SHP77 treated with DMSO at 0.1 percent for 48 hours (cell line): ENCODE measurements around the gene RANBP3L.
"Not testable (repeated sequence)": the region's sequence is repeated elsewhere in the genome, so short reads cannot be mapped to it uniquely, and the experiment has no call there.

Source experiments
- DNase-seq: peaks from one replicate; lab custom pipeline; 2025; lab: John Stamatoyannopoulos, UW

The RANBP3L gene

DNA sequence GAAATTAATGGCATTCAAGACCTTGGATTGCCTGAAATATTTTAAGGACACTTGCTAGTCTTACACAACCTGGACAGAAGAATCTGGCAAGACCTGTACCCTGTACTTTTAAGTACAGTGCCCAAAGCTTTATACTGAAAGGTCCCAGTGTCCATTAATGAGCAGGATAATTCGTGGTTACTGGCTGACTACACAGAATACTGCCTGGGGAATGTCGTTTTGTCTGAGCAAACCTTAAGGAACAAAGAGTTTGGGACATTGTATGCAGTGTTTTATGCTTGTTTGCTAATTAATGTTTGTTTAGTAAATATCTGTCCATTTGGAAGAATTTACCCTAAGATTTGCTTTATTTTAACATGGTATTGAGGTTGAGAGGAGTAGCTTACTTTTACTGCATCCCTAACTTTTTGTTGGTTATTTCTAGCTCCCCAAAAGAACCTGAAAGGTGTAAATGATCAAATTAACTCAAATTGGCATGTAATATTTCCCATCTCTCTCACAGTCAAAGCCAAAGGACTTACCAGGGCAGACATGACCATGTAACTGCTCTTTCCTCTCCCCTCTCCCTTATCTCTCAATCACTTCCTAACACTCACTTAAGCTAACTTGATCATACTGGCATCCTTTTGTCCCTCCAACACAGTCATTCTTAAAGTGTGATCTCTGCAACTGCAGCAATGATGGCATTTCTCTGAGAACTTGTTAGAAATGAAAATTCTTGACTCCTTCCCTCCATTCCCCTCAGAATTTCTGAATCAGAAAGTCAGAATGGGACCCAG lies 15.7 kb downstream of the RANBP3L start:
- DNase-seq: no peak

DNA sequence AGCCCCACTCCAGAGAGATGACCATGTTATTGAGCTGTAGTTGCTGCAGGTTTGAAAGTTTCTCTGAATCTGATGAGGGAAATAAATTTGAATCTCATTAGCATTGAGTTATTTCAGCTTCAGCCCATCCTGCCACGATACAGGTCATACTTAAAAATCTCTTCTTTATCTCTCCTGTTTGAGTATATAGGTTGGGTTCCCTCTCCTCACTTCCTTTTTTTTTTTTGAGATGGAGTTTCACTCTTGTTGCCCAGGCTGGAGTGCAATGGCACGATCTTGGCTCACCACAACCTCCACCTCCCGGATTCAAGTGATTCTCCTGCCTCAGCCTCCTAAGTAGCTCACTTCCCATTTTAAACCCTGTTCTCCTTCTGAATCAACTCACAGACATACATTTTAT lies 17.9 kb downstream of the RANBP3L start:
- not testable (repeated sequence) for DNase-seq

DNA sequence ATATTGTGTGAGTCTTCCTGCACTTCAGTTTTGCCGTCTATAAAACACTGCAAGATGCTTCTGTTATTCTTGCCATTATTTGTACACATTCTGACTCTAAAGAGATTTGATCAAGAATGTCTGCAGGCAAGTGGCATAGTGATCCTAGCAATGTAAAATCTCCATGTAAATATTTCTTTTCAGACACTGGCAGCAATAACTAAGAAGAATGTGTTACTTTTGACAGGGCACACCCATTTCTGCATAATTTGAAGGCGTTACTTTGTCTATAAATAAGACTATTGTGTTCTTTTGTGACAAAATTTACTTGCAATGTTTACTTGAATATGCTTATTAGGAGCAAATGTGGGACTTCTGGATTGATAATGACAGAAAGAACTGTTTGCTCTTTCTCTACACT lies 20.1 kb downstream of the RANBP3L start:
- DNase-seq: no peak

DNA sequence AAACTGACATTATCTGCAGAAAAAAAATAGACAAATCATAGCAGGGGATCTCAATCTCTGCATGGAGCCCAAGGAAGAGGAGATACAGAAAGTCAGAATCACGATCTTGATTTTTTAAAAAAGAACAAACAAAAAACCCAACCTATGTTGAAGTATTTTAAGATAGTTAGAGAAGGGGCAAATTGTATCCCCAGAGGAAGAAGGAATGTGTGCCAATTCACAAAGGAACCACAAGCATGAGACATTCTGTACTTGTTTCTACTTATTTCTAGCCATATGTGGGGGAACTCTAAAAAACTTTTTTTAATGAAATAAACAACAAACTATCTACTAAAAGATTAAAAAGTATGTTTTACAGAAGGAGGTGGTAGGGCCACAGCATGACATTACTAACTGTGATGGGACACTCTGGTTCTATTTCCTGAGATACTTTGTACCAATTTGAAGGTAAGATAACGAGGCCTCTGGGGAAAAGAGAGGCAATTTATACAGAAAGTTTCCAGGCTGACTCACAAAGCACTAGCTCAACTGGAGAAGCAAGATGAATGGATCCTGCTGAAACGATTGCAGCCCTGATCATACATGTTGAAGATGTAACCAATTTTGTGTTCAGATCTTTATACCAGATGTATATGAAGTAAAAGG lies 22.5 kb downstream of the RANBP3L start:
- DNase-seq: no peak

DNA sequence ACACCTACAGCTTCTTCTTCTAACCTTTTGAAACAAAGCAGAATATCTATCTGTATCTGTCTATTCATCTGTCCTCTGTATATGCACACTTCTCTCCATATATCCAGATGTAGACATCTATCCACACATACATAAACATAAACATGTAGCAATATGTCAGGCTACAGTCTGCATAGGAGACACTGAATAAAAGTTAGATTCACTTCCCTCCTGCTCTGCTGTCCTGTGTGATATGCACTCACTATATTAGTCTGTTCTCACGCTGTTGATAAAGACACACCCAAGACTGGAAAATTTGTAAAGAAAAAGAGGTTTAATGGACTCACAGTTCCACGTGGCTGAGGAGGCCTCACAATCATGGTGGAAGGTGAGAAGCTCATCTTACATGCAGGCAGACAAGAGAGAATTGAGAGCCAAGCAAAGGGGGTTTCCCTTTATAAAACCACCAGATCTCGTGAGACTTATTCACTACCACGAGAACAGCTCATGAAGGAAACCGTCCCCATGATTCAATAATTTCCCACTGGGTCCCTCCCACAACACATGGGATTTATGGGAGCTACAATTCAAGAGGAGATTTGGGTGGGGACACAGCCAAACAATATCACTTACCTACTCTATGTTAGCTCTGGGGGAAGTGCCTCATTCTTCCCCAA lies 24.1 kb downstream of the RANBP3L start:
- DNase-seq: no peak

DNA sequence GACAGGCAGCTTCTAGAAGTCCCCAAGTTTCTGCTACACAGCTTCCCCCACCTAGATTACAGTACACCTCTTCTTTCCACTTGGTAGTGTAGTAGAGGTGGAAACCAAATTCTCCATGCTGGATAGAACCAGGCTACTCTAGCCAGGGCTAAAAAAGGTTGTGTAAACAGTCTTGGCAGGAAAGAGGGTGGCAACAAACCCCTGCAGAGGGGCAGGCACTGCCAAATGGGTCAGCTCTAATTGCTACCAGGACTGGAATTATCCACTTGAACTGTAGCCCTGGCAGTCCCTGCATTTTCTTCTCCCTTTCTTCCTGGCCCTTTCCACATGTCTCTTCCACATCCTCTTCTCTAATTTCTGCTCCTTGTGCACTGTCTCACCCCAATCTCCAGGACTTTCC lies 24.8 kb downstream of the RANBP3L start:
- no peak for DNase-seq

DNA sequence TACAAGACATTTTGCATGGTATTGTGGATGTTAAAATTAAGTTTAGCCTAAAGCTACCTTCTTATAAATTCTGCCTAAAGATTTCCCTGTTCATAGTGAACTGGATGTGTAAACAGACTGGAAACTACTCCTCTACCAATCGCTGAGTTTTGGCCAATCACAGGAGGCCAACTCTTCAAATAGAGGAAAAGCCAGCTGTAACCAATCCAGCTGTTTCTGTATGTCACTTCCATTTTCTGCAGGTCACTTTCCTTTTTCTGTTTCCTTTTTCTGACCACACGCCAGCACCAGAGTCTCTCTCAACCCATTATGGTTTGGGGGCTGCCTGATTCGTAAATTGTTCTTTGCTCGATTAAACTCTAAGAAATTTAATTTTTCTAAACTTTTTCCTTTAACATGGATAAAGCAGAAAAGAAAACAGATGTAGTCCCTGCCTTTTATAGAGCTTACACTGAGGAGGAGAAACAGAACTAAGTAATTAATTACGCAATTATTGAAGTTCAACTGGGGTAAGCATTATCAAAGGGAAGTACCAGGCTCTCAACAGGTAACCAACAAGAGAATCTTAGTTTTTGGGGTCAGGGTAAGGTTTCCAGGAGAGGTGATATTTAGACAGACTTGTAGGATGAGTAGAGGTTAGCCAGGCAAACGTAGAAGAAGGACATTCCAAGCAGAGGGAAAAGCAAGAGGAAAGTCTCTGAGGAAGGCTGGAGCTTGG lies 27.7 kb downstream of the RANBP3L start:
- no peak for DNase-seq

DNA sequence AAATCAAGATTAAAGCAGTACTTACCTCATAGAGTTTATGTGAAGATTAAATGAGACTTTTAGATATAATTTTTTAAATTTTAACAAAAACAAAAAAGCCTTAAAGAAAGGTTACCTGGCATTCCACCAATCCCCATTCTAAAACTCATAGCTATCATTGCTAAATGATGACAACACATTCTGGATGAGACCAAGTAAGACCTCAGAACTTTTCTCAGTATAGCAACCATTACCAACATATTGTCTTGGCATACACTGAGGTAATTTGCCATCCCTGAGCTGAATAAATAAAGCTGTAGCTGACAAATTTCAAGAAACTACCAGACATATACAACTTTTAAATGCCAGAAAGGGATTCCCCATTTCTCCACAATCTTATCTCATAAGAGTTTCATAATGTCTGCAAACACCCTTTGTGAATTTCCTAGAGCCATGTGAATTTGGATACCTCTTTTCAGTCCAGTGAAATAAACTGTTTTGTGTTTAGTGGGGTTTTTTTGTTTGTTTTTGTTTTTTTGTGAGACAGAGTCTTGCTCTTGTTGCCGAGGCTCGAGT lies 29.5 kb downstream of the RANBP3L start:
- DNase-seq: no peak

DNA sequence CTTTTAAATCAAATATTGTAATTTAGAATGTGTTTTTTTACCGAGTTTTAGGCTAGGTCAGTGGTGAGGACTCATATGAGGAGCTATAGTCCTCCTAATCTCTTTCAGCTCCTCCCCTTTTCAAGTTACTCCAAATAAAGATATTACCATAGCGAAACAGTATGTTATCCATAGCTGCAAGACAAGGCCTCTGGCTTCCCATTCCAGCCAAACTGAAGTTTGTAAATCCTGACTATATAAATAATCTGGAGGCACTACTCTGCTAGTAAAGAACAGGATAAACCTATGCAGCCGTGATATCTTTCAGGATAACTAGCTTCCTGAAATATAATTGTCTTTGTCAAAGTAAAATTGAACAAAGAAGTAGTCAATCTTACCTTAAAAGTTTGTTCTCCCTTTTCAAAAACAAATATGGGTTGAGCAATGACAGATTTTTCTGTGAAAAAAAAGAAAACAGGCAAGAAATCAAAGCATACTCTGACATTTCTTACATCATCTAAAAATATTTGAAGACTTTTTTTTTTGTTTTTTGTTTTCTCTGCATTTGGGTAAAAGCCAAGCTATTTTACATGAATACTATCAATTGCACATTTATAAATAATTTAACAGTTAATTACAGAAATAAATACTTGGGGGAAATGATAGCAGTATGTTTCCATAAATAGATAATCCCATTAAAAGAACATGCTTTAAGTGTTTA lies 30.7 kb downstream of the RANBP3L start:
- no peak for DNase-seq

DNA sequence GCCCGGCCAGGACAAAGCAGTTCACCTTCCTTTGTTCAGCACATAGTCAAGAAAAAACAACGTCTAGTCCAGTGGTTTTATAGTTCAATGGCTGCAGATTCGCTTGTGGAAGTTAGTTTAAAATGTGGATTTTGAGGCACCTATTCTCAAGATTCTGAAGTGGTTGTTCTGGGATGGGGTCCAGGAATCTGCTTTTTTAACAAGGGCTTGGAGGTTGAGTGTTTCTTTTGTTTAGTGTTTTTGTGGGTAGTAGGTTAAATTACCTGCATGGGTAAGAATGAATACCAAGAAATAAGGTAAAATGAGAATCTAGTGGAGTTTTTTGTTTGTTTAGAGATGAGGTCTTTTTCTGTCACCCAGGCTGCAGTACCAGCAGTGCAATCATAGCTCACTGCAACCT lies 31.5 kb downstream of the RANBP3L start:
- DNase-seq: no peak

DNA sequence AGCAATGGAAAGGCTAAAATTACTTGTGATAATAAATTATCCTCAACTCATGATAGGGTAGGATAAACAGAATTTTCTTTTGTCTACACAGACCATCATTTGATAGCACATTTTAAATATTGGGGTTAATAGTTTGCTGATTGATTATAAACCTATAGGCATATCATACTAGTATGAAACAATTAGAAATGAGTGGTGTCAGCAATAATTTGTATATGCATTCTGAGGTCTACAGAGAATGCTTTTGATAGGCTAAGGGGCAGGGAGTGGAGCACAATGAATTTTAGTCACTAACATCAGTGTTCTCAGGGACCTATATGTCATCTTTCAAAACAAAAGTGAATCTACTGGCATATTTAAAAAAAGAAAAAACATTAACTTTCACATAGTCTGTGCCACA lies 32.2 kb downstream of the RANBP3L start:
- DNase-seq: no peak

DNA sequence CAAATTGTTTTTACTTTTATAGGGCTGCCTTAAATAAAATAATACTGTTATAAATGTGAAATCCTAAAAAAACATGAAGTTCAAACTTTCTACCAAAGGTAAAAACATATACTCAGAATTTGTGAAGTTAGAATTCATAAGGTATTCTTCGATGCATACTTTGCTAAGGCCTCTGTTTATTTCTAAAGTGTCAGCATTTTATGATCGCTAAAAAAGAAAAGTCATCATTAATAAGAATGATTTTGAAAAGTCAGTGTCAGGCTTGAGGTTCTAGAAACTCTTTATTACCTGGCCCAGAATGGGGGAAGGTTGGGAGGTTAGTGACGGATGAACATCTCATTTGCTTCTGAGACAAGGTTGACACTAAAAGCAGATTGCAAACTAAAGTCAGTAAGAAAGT lies 33.8 kb downstream of the RANBP3L start:
- DNase-seq: no peak

DNA sequence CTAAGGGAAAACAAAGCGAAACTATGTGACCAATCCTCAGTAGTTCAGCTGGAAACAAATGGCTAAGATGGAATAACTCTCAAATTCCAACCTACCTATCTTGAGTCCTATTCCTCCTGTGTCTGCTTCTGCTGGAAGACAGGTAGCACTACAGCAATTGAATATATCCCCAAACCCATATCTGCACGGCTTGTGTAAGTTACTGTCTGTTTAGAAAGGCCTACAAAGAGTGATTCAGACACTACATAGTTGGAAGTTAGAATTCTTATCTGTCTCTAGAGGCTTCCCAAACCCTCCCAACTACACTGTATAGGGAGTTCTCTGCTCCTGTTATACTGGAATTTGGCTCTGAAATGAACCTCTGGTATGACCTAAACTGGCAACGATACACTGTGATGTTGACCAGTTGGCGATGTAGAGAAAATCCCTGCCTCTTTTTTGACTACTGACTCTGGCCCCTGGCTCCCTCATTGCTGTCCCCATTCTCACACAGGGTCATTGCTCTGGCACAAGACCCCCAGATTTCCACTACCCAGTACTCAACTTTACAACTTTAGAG lies 37.4 kb downstream of the RANBP3L start:
- DNase-seq: no peak

DNA sequence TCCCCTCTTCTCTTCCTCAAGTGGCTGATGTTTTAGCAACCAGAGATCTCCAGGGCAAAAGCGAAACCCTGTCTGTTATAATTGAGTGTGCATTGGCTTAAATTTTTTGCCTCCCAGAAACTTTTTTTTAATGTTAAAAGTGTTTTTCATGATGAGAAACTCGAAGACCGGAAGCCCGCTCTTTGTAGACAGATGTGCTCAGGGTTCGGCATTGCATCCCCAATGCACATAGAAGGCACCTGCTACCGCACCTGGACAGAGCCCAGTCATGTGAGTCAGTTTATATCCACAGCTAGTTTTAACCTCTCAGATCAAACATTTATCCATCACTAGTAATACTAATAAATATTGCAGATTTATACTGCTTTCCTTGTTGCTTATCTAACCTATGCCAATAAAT lies 40.5 kb downstream of the RANBP3L start:
- DNase-seq: no peak

DNA sequence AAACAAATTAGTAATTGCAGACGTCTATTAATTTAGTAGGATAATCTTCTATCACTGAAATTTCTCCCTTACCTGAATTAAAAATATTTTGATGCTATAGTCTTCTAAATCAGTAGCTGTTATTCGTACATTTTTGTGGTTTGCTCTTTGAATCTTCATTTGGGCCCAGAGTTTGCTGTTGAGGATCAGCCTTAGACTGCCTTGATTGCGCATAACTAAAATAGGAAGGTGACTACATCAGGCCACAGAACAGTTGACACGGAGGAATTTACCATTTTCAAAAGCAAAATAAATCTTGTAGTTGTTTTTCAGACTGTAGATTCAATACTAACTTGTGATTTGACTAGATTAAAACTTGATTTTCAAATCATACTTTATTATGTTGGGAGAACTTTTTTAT lies 48.1 kb downstream of the RANBP3L start:
- DNase-seq: no peak

DNA sequence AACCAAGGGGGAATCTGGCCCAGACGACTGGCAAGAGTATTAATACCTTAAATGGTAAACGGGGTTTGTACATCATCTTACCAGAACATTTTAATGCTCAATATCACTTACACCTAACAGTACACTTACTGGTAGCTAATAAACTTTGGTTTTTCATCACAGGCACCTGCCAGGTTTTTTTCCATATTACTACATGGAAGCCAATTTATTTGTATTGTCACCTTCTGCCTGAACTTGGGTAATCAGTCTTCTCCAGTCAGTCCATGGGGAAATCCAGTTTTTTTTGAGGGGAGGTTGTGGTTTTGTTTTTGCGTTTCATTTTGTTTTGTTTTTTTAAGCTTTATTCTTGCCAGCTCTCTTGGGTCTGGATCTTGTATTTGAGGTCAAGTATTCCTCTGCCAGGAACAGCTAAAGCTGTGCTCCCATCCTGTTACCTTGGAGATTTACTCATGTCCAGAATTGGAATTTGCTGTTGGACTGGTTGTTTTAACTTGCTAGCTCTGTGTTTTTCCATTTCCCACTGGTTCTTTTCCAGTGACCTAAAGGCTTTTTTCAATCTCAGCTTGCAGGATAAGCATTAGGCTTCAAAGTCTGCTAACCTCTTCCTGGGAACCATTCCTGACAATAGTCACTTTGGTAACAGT lies 48.9 kb downstream of the RANBP3L start:
- DNase-seq: no peak

DNA sequence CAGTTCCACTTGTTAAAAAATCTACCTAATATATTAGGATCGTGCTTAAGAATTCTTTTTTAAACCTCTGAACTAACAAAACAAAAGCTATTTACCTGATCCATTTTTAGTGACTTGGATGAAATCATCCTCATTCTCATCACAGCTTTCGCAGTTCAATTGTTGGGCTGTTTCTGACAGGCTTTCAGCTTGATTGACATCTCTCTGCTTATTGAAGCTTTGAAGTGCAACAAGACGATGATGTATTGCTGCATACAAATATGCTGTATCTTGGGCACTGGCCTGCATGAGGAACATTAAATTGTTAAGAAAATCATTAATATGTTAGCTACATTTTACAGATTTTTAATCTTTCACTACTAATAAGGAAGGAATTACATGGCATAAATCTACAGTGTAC lies 50.5 kb downstream of the RANBP3L start:
- DNase-seq: no peak

DNA sequence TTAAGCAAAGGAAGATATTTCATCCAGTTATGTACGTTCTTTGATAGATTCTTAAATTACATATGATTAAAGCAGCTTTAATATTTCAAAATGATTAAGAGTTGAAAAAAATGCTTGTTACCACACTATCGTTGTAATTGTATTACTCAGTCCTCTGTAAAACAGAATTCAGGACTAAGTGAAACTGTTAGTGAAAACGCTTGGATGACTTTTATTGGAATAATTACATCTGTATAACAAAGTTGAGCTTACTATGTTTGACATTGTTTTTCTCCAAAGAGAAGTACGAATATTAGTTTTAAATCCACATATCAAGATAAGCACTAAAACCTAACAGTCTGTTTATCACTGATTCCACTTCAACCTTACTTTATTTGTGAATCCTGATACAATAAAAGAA lies 51.3 kb downstream of the RANBP3L start:
- no peak for DNase-seq

DNA sequence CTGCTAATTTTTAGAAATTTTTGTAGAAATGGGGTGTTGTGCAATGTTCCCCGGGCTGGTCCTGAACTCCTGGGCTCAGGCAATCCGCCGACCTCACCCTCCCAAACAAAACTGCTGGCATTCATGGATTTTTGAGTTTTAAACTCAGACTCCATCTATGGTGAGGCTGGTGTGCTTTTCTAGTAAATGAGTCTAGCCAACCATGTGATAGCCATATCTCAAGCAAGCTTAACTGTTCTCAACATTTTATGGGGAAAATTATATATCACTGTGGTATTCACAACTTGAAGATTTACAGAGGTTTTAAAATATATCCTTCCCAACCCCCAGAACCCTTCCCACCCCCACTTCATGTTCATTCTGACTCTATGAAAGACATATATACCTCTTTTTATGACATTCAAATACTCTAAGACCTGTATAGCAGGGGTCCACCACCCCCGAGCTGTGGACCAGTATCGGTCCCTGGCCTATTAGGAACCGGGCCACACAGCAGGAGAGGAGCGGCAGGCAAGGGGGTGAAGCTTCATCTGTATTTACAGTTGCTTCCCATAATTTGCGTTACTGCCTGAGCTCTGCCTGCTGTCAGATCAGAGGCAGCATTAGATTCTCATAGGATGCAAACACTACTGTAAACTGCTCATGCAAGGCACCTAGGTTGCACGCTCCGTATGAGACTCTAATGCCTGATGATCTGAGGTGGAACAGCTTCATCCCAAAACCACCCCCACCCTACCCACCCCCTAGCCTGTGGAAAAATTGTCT lies 55.5 kb downstream of the RANBP3L start:
- no peak for DNase-seq

DNA sequence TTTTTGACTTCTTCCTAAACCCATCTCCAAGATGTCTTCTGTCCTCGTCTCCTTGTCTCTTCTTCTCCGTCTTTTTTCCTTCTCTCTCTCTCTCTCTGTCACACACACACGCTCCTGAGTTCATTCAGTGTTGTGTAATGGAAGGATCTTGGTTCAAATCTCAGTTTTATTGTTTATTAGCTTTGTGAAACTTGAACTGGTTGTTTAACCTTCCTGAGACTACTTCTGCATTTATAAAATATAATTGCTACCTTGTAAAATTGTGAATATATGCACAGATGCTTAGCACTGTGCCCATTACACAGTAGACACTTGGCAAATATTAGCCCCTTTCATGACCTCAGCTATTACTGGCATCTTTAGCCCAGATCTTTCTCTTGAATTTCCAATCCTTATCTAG lies 57.6 kb downstream of the RANBP3L start:
- DNase-seq: no peak
